ENCODE data around the gene TPP2.

DNA sequence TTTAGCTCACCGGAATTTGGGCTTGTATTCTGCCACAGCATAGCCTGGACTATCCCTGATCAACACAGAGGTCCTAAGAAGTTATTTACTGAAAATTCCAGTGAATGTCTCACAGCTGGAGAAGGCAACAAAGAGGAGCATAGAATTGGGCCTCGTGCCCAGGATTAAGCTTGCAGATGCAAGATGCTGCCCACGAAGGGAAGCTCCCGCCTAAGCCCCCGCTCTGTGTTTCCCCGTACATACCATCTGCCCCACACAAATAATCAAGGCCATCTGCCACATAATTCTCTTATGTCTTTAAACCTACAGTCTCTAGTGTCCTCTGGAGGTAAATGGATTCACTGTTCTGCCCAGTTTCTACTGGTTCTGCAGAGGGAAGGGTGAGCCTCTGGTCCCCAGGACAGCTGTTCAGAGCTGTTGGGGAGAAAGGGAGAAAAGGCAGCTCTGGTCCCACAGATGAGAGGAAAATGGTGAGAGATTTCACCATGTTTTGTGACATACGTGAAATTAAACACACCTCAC, 7.4 kb upstream of the TPP2 start:
- no peak for TF ChIP-seq PREB (CRISPR knock-in tag; IDR thresholded peaks at IDR 0.05; ENCODE audit: borderline replicate concordance)
- TF ChIP-seq CBFB (CRISPR knock-in tag; IDR thresholded peaks at IDR 0.05; ENCODE audit: low read depth) = no peak
- no peak for TF ChIP-seq ZNF396 (CRISPR knock-in tag; IDR thresholded peaks at IDR 0.05; ENCODE audit: borderline replicate concordance)
